HG03280 (cell line): Measurements from ENCODE around the gene UBE2S.
"Not testable (repeated sequence)": the region's sequence is repeated elsewhere in the genome, so short reads cannot be mapped to it uniquely, and the experiment has no call there.

ENCODE experiments used
- ATAC-seq: cut with Tn5 transposase; IDR thresholded peaks from one replicate; pipeline ENCODE4 v1.9.1; 2021; ENCODE audit warnings: mild to moderate bottlenecking, moderate library complexity; ENCODE audit not compliant: unreplicated experiment

The UBE2S gene

GRCh38 chr19:55440411-55441105 is 33.0 kb upstream of the UBE2S start:
- no peak for ATAC-seq

- no peak for ATAC-seq
Measured at GRCh38 chr19:55439052-55439451, 31.5 kb upstream of the UBE2S start.

- no peak for ATAC-seq
Measured at GRCh38 chr19:55437410-55437809, 29.8 kb upstream of the UBE2S start.

- ATAC-seq = no peak
Measured at GRCh38 chr19:55436847-55437246, 29.3 kb upstream of the UBE2S start.

GRCh38 chr19:55435020-55435419 is 27.4 kb upstream of the UBE2S start:
- no peak for ATAC-seq

GRCh38 chr19:55434356-55434919 is 26.9 kb upstream of the UBE2S start:
- no peak for ATAC-seq

GRCh38 chr19:55433292-55433691 is 25.7 kb upstream of the UBE2S start:
- ATAC-seq = no peak

GRCh38 chr19:55432241-55432959 is 24.8 kb upstream of the UBE2S start:
- ATAC-seq = no peak

- no peak for ATAC-seq
Measured at GRCh38 chr19:55431183-55431582, 23.6 kb upstream of the UBE2S start.

- ATAC-seq = no peak
Measured at GRCh38 chr19:55426042-55426441, 18.5 kb upstream of the UBE2S start.

GRCh38 chr19:55424518-55424917 is 16.9 kb upstream of the UBE2S start:
- no peak for ATAC-seq

- no peak for ATAC-seq
Measured at GRCh38 chr19:55423225-55424005, 15.8 kb upstream of the UBE2S start.

GRCh38 chr19:55421281-55421680 is 13.7 kb upstream of the UBE2S start:
- not testable (repeated sequence) for ATAC-seq

- no peak for ATAC-seq
Measured at GRCh38 chr19:55419624-55420236, 12.1 kb upstream of the UBE2S start.

- no peak for ATAC-seq
Measured at GRCh38 chr19:55419103-55419502, 11.5 kb upstream of the UBE2S start.

GRCh38 chr19:55418185-55418584 is 10.6 kb upstream of the UBE2S start:
- ATAC-seq = no peak

GRCh38 chr19:55410168-55410567 is 2.6 kb upstream of the UBE2S start:
- no peak for ATAC-seq

GRCh38 chr19:55409179-55409578 is 1.6 kb upstream of the UBE2S start:
- ATAC-seq = not testable (repeated sequence)

GRCh38 chr19:55408533-55408872 is 915 bp upstream of the UBE2S start:
- ATAC-seq = no peak

GRCh38 chr19:55407800-55408532 is 378 bp upstream of the UBE2S start:
- ATAC-seq = peak; percentile 77
